ENCODE measurements around the gene EFCAB14. TPM values are rescaled to one million over a fixed set of nuclear protein-coding genes. Genes with fewer than 3 reads are reported as not detected.
A peak's percentile ranks its signal among the peaks of the same experiment; 100 is the strongest.

The EFCAB14 gene
- total RNA-seq, 1 donor = 63.7 TPM

- peaks cover 31% of the 10 kb centered on the region for H3K79me2 ChIP-seq (ENCODE audit: insufficient read depth, low read length)
- no peak overlapping the region for H3K27ac ChIP-seq (ENCODE audit: low read depth, low read length)
These were observed 775 bp upstream of the EFCAB14 start for GRCh38 chr1:46719689-46720088.

DNA sequence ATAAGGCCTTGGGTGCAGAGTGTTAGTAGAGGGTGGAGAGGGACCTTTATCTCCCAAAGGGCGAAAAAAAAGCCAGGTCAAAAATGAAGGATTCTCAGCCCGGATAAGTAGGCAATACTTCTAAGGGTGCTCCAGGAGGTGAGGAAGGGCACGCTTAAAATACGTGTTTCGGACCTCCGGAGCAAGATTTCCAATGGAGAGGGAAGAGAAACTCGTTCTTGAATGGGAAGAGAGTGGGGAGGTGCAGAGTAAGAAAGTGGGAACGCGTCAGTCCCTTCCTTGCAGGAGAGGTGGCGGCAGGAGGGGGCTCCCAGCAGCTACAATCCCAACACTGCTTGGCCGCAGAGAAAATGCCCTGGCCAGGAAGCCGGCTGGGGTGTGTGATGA is 581 bp downstream of the EFCAB14 start:
- no peak for DNase-seq (ENCODE audit: insufficient read length, low spot score, missing footprints)
- TF ChIP-seq, protein P1, sequence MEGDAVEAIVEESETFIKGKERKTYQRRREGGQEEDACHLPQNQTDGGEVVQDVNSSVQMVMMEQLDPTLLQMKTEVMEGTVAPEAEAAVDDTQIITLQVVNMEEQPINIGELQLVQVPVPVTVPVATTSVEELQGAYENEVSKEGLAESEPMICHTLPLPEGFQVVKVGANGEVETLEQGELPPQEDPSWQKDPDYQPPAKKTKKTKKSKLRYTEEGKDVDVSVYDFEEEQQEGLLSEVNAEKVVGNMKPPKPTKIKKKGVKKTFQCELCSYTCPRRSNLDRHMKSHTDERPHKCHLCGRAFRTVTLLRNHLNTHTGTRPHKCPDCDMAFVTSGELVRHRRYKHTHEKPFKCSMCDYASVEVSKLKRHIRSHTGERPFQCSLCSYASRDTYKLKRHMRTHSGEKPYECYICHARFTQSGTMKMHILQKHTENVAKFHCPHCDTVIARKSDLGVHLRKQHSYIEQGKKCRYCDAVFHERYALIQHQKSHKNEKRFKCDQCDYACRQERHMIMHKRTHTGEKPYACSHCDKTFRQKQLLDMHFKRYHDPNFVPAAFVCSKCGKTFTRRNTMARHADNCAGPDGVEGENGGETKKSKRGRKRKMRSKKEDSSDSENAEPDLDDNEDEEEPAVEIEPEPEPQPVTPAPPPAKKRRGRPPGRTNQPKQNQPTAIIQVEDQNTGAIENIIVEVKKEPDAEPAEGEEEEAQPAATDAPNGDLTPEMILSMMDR (IDR thresholded peaks at IDR 0.05; ENCODE audit: extremely low read depth, low read depth, low read length) = no peak
- Histone ChIP-seq H3K9me3 (ENCODE audit: low read depth, low read length) (no peaks in the 10 kb centered on the region), H4K20me1 (ENCODE audit: insufficient read depth, low read length) (peaks cover 16% of the 10 kb centered on the region), H2AFZ (ENCODE audit: low read length) (peak overlapping the region; percentile 87), H3K36me3 (ENCODE audit: insufficient read depth, low read length) (peaks cover 13% of the 10 kb centered on the region), H3K4me3 (ENCODE audit: insufficient read depth, low read length) (peak overlapping the region; percentile 94), H3K27me3 (ENCODE audit: insufficient read depth, low read length) (peaks cover 5% of the 10 kb centered on the region), H3K4me1 (ENCODE audit: insufficient read depth, low read length) (peaks cover 14% of the 10 kb centered on the region), H3K27ac (ENCODE audit: low read depth, low read length) (peak overlapping the region; percentile 77), H3K79me2 (ENCODE audit: insufficient read depth, low read length) (peaks cover 33% of the 10 kb centered on the region), H3K4me2 (ENCODE audit: insufficient read depth, low read length) (peak overlapping the region; percentile 98)

More at GRCh38 chr1:46719689-46720088, 775 bp upstream of the EFCAB14 start:
- H3K36me3 ChIP-seq (ENCODE audit: insufficient read depth, low read length) = peaks cover under 1% of the 10 kb centered on the region
- peak overlapping the region; percentile 94 for H3K4me3 ChIP-seq (ENCODE audit: insufficient read depth, low read length)
- H3K4me1 ChIP-seq (ENCODE audit: insufficient read depth, low read length) = peaks cover 14% of the 10 kb centered on the region
- H3K4me2 ChIP-seq (ENCODE audit: insufficient read depth, low read length) = peak overlapping the region; percentile 98
- peaks cover 16% of the 10 kb centered on the region for H4K20me1 ChIP-seq (ENCODE audit: insufficient read depth, low read length)
- H3K27me3 ChIP-seq (ENCODE audit: insufficient read depth, low read length) = peaks cover 5% of the 10 kb centered on the region
- TF ChIP-seq, protein P1 (IDR thresholded peaks at IDR 0.05; ENCODE audit: extremely low read depth, low read depth, low read length) = no peak
- H2AFZ ChIP-seq (ENCODE audit: low read length) = peak overlapping the region; percentile 90
- peak; percentile 54 for DNase-seq (ENCODE audit: insufficient read length, low spot score, missing footprints)
- no peaks in the 10 kb centered on the region for H3K9me3 ChIP-seq (ENCODE audit: low read depth, low read length)

- Histone ChIP-seq H3K9me3 (ENCODE audit: low read depth, low read length) (no peaks in the 10 kb centered on the region), H3K79me2 (ENCODE audit: insufficient read depth, low read length) (peaks cover 36% of the 10 kb centered on the region), H3K36me3 (ENCODE audit: insufficient read depth, low read length) (peaks cover 13% of the 10 kb centered on the region), H4K20me1 (ENCODE audit: insufficient read depth, low read length) (peaks cover 18% of the 10 kb centered on the region), H3K27ac (ENCODE audit: low read depth, low read length) (peak overlapping the region; percentile 77), H3K4me1 (ENCODE audit: insufficient read depth, low read length) (peaks cover 14% of the 10 kb centered on the region), H3K4me2 (ENCODE audit: insufficient read depth, low read length) (peak overlapping the region; percentile 98), H2AFZ (ENCODE audit: low read length) (no peak overlapping the region), H3K4me3 (ENCODE audit: insufficient read depth, low read length) (peak overlapping the region; percentile 94), H3K27me3 (ENCODE audit: insufficient read depth, low read length) (peaks cover 1% of the 10 kb centered on the region)
- TF ChIP-seq, protein P1 (IDR thresholded peaks at IDR 0.05; ENCODE audit: extremely low read depth, low read depth, low read length) = no peak
- DNase-seq (ENCODE audit: insufficient read length, low spot score, missing footprints) = peak; percentile 35
These were observed 1.3 kb downstream of the EFCAB14 start for GRCh38 chr1:46717654-46718053.

DNA sequence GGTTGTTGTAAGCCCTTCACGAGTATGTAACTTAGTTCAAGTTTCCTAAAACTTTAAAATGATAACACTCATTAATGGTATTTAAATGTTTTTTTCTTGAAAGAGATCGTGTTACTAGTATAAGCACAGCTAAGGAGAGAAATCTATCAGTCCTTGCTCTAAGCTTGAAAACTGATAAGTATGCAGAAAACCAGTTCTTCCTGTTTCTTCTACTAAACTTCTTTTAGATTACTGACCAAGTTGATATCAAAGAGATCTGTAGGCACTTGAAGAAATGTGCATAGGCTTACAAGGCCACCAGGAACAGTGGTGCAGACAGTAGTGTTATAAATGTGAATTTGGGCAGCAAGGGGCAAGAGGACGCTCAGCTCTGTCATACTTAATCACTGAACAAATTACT is 3.9 kb downstream of the EFCAB14 start:
- Histone ChIP-seq H3K79me2 (ENCODE audit: insufficient read depth, low read length) (peaks cover 47% of the 10 kb centered on the region), H3K36me3 (ENCODE audit: insufficient read depth, low read length) (peaks cover 20% of the 10 kb centered on the region)
- TF ChIP-seq, protein P1 (IDR thresholded peaks at IDR 0.05; ENCODE audit: extremely low read depth, low read depth, low read length) = no peak

More for the DNA sequence above, 3.9 kb downstream of the EFCAB14 start:
- no peak overlapping the region for H2AFZ ChIP-seq (ENCODE audit: low read length)
- H3K4me2 ChIP-seq (ENCODE audit: insufficient read depth, low read length) = no peak overlapping the region
- H3K27me3 ChIP-seq (ENCODE audit: insufficient read depth, low read length) = no peaks in the 10 kb centered on the region
- peaks cover 18% of the 10 kb centered on the region for H4K20me1 ChIP-seq (ENCODE audit: insufficient read depth, low read length)
- peak; percentile 21 for DNase-seq (ENCODE audit: insufficient read length, low spot score, missing footprints)
- H3K4me1 ChIP-seq (ENCODE audit: insufficient read depth, low read length) = peaks cover 14% of the 10 kb centered on the region
- no peak overlapping the region for H3K27ac ChIP-seq (ENCODE audit: low read depth, low read length)
- H3K9me3 ChIP-seq (ENCODE audit: low read depth, low read length) = no peaks in the 10 kb centered on the region
- H3K4me3 ChIP-seq (ENCODE audit: insufficient read depth, low read length) = no peak overlapping the region

Measured in osteoblast (primary cell).